ENCODE results near the gene SLC28A2. TPM values are rescaled to one million over a fixed set of nuclear protein-coding genes. Genes with fewer than 3 reads are reported as not detected.
"Not testable (repeated sequence)": the region's sequence is repeated elsewhere in the genome, so short reads cannot be mapped to it uniquely, and the experiment has no call there.

Gene SLC28A2
- total RNA-seq (2014; rRNA removed; shearing (Covaris generic)): 0.08 TPM in 1 of 2 replicates, not detected in the other
- polyA plus RNA-seq (2015; cell fraction: cytosol; rRNA removed): not detected in 2 replicates
- not detected in 2 replicates for polyA plus RNA-seq (2015; cell fraction: nucleus; rRNA removed)

- DNase-seq (ENCODE audit: low read depth): no peak
Measured at GRCh38 chr15:45251888-45252287, at the start of gene SLC28A2. Gene SLC28A2, plus strand, starts transcription at chr15:45252234. Its CDS starts 982 bp downstream, at chr15:45253216.

GRCh38 chr15:45203182-45203581 is 48.9 kb upstream of the SLC28A2 start:
- DNase-seq (ENCODE audit: low read depth): no peak

- DNase-seq (ENCODE audit: low read depth): peak; percentile 62
Measured at GRCh38 chr15:45205192-45205591, 46.8 kb upstream of the SLC28A2 start.

- no peak for DNase-seq (ENCODE audit: low read depth)
Measured at GRCh38 chr15:45212493-45212892, 39.5 kb upstream of the SLC28A2 start.

- DNase-seq (ENCODE audit: low read depth): peak; percentile 11
Measured at GRCh38 chr15:45221053-45221599, 30.9 kb upstream of the SLC28A2 start.

- DNase-seq (ENCODE audit: low read depth): no peak
Measured at GRCh38 chr15:45221967-45222366, 30.1 kb upstream of the SLC28A2 start.

GRCh38 chr15:45224621-45225217 is 27.3 kb upstream of the SLC28A2 start:
- DNase-seq (ENCODE audit: low read depth): no peak

GRCh38 chr15:45225506-45226273 is 26.3 kb upstream of the SLC28A2 start:
- DNase-seq (ENCODE audit: low read depth): no peak

GRCh38 chr15:45228931-45229330 is 23.1 kb upstream of the SLC28A2 start:
- no peak for DNase-seq (ENCODE audit: low read depth)

- no peak for DNase-seq (ENCODE audit: low read depth)
Measured at GRCh38 chr15:45230245-45230965, 21.6 kb upstream of the SLC28A2 start.

GRCh38 chr15:45231132-45231531 is 20.9 kb upstream of the SLC28A2 start:
- DNase-seq (ENCODE audit: low read depth): no peak

GRCh38 chr15:45231864-45232562 is 20.0 kb upstream of the SLC28A2 start:
- no peak for DNase-seq (ENCODE audit: low read depth)

- peak; percentile 27 for DNase-seq (ENCODE audit: low read depth)
Measured at GRCh38 chr15:45234562-45235235, 17.3 kb upstream of the SLC28A2 start.

GRCh38 chr15:45236806-45237205 is 15.2 kb upstream of the SLC28A2 start:
- not testable (repeated sequence) for DNase-seq (ENCODE audit: low read depth)

GRCh38 chr15:45242289-45242688 is 9.7 kb upstream of the SLC28A2 start:
- DNase-seq (ENCODE audit: low read depth): peak; percentile 3

- no peak for DNase-seq (ENCODE audit: low read depth)
Measured at GRCh38 chr15:45249125-45249780, 2.8 kb upstream of the SLC28A2 start.

GRCh38 chr15:45253330-45253729 is 1.3 kb downstream of the SLC28A2 start:
- peak; percentile 20 for DNase-seq (ENCODE audit: low read depth)

- no peak for DNase-seq (ENCODE audit: low read depth)
Measured at GRCh38 chr15:45254405-45254804, 2.4 kb downstream of the SLC28A2 start.

- DNase-seq (ENCODE audit: low read depth): peak; percentile 21
Measured at GRCh38 chr15:45254824-45255223, 2.8 kb downstream of the SLC28A2 start.

- no peak for DNase-seq (ENCODE audit: low read depth)
Measured at GRCh38 chr15:45259796-45260195, 7.8 kb downstream of the SLC28A2 start.
